ENCODE results near the gene IL1B.

The IL1B gene

DNA sequence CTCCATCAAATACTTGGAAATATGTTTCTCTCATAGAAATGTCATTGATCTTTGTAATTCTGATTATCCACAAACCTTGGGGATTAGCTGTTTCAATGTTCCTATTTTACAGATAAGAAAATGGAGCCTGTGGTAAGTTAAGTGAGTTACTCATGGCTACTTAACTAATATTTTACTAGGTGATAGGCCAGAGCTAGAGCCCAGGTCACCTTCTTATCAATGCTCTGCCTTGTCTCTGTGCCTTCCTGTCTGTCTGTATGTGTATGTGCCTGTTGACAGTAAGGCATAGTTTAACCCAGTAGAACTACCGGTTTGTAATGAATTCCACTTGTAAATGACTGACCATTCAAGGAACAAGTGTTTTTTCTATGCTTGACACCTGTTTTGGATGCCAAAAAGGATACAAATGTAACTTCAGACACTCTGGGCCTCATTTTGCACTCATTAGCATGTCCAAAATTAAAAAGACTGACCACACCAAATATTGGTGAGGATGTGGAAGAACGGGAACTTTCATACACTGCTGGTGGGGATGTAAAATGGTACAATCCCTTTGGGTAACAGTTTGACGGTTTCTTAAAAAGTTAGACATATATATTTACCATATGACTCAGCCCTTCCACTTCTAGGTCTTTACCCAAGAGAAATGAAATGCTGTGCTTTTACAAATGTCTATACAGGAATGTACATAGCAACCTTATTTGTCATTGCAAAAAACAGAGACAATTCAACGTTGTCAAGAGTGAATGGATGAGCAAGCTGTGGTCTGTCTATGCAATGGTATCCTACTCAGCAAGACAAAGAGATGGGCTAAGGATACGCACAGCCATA, 32.7 kb downstream of the IL1B start:
- DNase-seq = peak; percentile 97

DNA sequence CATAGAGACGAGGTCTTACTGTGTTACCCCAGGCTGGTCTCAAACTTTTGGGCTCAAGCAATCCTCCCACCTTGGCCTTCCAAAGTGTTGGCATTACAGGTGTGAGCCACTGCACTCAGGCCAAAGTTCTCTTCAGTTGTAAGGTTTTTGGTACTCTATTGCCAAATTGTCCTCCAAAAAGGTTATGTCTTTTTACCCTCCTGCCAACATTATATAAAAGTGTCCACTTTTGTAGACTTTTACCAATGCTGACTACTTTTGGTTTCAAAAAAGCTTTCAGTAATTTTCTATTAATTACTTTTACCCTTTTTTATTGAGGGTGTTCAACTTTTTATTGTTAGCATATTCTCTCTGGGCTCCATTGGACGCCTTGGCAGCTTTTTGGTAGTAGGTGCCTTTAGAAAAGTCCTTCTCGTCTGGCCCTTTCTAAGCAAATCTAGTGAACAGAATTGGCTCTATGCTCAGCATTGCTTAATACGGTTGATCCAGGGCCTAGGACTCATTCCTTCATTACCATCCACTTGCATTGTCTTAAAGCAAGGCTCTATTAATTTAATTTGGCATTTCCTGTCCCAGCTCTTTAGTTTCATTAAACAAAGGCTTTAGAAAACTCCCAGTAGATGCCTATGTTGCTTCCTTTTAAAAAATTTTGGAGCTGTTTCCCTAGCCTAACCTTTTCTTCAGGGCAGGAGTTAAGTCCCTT, 35.5 kb downstream of the IL1B start:
- no peak for DNase-seq

DNA sequence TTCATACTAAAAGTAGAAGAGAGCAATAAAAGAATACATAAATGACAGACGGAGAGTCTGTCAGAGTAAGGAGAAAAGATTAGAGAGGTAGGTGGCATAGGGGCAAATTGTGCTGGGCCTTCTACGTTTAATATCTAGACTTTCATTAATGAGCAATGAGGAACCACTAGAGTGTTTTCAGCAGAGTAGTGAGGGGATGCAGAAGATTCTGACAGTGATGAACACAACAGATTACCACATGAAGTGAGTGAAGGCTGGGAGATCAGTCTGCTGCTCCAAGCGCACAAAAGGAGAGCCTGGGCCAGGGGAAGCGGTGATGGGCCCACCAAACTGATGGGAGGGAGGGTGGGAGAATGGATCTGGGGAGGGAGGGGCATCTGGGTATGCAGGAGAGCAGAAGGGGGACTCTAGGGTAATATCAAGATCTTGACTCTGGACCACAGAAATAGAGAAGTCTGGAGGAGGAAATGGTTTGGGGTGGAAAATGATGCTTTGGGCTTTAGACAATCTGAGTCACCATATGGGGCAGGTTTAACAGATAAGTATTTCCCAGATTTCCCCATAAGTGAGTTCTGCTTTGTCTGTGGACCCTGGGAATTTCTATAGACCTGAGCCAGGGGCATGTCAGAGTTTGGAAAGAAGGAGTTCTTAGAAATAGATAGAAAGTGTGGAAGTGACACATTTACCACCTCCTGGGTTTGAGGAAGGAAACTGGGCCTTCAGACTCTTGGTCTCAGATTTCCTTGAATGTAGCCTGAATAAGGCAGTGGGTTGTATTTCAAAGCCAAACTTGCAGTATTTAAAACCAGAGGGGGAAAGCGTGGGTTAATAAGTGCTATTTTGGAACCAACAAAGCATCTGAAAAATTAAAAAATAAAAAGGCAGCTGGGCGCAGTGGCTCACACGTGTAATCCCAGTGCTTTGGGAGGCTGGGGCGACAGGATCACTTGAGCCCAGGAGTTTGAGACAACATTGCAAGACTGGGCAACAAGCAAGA, 37.3 kb downstream of the IL1B start:
- no peak for DNase-seq

DNA sequence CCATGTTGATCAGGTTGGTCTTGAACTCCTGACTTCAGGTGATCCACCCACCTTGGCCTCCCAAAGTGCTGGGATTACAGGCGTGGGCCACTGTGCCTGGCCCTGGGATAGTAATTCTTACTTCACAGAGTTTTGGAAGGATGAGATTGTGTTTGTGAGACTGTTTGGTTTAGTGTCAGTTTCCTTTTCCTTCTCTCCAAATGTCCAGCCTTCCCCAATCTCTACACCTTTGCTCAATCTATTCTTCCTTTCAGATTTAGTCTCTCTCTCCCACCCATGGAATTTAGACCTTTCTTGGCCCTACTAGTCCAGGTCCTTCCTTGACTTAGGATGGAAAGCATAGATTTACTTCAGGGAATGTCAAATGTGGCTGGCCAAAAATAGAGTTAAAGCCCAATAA, 40.1 kb downstream of the IL1B start:
- DNase-seq = no peak

DNA sequence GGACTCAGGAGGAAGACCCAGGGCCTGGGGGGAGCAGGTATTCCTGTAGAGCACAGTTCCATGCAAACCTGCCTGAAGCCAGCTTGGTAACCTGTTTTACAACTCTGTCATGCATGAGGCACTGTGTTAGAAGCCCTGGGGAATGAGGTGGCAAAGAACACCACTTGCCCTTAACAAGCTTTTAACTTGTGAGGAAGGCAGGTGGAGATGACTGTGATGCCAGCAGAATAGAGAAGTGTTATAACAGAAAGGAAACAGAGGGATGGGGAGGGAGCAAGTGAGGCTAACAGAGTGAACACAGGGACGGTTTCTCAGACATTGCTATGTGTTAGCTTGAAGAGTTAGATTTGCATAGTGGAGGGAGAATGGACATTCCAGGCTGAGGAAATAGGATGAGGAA, 40.8 kb downstream of the IL1B start:
- no peak for DNase-seq

DNA sequence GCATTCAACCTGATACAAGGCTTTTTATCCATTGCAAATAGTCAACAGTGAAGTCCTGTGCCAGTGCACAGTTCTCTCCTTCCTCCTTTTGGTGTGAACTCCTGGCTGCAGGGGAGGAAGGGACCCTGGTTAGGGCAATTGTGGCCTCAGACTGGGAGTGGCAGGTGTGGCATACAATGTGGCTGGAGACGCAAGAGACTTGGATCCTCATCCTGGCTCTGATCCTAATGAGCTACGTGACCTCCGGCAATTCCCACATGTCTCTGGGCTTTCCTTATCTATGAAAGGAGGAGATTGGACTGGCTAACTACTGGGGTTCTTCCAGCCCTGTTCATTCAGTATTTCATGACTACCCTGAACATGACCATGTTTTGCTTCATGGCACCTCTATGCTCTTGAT, 41.7 kb downstream of the IL1B start:
- DNase-seq = no peak

DNA sequence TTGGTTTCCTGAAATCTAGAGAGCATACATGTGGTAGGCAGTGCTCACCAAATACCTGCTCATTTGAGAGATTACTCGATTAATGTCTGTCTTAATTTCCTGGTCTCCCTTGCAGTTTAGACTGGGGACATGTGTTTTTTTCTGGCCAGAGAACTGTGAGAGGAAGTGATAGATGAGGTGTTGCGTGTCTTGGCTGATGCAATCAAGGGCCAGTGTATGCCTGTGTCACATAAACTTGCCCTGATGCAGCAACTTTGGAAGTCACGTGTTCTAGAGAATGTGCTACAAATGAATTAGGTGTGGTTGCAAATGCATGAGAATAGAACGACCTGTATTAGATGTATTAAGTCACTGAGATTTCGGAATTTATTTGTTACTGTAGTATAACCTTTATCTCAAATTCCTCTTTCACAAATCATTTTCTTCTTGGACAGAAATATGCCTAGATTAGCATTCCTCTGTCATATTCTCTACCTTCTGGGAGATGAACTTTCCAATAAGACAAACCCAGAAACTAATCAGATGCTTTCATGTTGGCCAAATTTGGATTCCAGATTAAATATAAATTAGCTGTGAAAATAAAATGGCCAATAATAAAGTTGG, 42.3 kb downstream of the IL1B start:
- DNase-seq = peak; percentile 73

DNA sequence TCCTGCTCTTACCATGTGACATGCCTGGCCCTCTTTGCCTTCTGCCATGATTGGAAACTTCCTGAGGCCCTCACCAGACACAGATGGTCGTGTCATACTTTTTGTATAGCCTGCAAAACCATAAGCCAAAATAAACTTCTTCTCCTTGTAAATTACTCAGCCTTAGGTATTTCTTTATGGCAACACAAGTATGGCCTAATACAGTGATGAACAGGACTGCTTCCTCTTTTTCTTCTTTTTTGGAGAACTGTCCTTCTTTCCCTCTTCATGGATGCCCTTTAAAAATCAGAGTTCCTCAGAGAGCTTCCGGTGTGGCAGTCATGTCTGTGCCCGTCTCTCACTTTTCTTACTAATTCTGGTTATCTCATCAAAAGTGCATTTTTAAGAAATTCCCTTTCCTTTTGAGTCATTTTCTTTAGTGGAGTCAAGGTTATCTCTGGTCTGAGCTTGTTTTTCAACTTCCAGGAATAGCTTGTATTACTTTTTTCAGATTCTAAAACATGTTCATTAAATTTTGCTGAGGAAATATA, 43.1 kb downstream of the IL1B start:
- no peak for DNase-seq

DNA sequence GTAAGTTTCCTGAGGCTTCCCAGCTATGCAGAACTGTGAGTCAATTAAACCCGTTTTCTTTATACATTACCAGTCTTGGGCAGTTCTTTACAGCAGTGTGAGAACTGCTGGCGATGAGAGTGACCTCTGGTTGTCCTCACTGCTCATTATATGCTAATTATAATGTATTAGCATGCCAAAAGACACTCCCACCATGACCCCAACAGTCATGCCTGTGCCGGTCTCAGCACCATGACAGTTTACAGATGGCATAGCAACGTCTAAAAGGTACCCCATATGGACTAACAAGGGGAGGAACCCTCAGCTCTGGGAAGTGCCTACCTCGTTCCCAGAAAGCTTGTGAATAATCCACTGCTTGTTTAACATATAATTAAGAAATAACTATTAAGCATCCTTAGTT, 44.2 kb downstream of the IL1B start:
- DNase-seq = no peak

DNA sequence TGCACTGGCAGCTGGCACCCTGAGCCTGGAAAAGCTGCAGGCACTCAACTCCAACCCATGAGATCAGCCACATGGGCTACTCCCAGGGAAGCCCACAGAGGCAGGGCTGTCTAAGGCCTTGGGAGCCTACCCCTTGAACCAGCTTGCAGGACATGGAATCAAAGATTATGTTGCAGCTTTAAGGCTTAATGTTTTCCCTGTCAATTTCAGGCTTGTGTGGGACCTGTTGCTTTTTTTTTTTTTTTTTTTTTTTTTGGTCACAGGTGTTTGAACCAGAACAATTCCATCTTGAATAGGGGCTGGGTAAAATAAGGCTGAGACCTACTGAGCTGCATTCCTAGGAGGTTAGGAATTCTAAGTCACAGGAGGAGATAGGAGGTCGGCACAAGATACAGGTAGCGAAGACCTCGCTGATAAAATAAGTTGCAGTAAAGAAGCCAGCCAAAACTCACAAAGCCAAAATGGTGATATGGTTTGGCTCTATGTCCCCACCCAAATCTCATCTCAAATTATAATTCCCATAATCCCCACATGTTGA, 44.8 kb downstream of the IL1B start:
- no peak for DNase-seq

DNA sequence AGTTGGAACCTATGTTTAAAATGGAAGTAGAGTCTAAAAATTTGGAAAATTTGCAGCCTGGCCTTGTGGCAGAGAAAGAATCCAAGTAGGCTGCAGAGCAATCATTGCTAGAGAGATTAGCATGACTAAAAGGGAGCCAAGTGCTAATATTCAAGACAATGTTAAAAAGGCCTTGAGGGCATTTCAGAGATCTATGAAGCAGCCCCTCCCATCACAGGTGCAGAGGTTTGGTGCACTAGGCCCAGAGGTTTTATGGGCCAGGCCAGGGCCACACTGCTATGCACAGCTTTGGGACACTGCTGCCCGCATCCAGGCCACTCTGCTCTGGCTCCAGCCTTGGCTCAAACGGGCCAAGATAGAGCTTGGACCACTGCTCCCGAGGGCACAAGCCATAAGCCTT, 45.6 kb downstream of the IL1B start:
- no peak for DNase-seq

DNA sequence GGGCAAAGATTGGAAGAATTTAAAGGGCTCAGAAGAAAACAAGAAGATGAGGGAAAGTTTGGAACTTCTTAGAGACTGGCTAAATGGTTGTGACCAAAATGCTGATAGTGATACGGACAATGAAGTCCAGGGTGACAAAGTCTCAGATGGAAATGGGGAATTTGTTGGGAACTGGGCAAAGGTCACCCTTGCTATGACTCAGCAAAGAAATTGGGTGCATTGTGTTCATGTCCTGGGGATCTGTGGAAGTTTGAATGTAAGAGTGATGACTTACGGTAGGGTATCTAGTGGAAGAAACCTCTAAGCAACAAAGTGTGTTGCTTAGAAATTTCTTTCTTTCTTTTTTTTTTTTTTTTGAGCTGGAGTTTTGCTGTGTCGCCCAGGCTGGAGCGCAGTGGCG, 46.3 kb downstream of the IL1B start:
- no peak for DNase-seq

DNA sequence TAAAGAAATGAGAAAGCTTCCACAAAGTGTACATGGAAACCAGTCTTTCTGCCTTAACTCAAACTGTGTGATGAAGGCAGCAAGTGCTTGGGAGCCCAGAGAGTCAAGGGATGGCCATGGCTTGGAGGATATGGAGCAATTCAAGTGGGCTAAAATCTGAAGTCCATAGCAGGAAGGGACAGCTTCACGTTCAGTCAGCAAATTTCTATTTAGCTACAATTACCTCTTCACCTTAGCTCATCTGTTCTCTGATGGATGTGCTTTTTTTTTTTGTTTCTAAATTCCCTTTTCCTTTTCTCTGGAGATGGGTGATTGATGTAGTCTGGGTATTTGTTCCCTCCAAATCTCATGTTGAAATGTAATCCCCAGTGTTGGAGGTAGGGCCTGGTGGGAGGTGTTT, 47.4 kb downstream of the IL1B start:
- no peak for DNase-seq

DNA sequence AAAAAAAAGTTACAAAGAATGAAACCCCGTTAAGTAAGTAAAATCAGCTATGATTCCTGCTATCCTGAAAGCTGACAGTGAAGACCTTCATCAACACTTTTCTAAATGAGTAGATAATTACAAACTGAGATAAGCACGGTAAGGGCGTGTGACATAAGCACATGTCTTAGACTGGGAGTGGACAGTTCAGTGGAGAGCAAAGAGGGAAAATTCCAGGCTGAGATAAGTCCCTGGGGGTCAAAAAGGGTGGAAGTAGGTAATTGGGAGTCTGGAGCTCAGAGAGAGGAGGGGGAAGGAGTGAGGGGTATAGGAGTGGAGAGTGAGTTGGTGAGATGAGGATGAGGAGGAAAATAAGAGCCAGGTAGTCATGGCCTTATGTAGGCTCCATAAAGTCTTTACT, 47.9 kb downstream of the IL1B start:
- no peak for DNase-seq

DNA sequence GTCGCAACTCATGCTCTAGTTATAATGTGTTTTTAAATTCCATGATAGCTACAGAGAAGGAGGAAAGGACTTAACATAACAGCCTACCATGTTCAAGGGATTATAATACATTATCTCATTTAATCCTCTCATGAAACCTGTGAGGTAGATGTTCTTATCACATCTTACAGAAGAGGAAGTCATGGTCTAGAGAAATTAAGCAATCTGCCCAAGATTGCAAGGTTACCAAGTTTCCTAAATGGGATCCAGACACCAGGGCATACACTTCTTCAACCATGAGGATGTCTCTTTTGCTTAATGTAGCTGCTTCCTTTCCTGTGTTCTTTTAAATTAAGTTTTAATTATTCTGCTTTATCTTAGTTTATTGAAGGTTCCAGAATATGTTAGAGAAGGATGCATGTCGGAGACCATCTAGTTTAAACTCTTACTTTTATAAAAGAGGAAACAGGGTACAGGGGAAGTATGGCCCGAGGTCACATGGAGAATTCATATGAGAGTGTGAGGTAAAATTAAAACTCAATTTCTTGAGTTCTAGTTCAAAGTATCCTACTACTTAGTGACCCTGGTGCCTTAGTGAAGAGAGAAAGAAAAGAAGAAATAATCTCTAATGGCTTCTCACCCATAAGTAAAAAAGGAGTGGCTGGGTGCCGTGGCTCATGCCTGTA, 48.7 kb downstream of the IL1B start:
- no peak for DNase-seq

DNA sequence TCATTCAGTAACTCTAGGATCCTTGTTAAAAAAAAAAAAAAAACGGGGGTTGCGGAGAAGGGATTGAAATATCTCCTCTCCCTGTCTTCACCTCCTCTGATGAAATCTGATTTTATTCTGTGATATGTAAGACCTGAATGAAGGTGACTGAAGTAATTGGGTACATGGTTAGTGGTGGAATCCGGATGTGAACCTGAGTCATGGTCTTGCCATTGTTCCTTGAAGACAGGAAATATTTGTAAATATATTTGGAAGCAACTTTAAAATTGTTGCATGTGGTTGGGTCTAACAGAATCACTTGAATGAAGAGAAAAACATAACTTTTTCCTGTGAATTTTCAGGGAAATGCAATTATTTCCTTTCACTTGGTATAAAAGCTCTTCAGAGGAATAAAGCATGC, 49.3 kb downstream of the IL1B start:
- DNase-seq = no peak

DNA sequence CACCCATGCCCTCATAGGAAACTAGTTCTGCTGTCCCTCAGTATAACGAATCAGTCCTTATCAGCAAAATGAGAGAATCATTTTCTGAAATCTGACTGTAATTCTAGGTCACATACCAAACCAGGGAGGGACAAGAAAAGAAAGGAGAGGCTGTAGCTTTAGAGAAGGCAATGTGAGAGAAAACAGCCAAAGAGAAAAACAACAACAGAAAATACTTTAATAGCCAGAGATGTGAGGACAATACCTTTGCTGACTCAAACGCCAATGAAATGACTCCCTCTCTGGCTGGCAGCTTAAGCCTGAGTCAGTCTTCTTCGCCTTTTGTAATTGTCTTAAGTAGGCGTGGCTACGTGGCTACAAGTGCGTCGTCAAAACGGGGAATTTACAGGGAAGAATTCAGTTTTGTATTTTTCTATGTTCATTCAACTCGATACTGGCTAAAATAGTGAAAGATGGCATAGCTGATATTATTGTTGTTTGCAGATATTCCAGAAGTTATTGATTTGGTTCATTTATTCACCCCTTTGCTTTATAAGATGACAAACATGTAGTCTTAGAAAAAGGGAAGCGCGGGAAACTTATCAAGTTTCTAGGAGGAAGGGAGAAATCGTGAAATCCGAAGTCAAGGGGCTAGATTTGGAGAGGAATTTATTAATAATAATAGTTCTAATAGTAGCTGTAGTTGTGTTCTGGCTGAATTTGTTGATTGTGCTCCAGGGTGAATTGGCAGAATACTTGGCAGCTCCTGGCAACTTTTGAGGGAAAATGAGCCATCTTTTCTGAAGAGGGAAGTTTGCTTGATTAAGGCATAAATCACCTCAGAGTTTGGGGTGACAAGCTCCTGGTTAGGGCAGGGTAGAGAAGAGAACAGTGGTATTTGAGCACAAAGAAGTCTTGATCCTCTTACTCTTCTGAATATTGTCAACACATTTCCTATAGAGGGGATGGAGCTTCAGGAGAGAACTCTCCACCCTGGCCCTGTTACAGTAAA, 52.1 kb downstream of the IL1B start, which contains the start of gene IL1A:
Gene IL1A (minus strand): TSS at position 295 of the 991 bp plus-strand sequence. CDS start 723 bp downstream, outside the sequence.
- peak; percentile 28 for DNase-seq

DNA sequence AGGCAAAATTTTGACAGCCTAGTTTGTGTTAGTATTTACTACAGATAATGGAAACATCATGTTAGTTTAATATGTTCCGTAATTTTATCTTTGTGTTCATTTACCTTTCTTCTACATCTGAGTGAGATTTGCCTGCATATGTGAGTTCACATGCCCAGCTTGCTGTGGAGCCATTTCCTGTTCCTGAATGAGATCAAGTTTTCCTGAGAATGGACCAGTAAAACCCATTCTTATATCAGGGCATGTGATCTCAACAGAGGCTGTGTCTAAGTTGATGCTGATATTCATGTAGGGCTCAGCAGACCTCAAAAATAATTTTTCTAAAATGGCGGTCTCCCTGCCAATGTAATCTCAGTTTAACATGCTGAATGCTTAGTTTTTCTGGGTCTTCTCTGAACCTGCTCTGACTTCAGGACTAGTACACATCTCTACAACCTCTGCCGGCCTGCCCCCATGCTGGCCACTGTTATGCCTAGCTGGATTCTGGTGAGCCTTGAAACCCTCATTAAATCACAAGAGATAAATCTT, 53.3 kb downstream of the IL1B start:
- DNase-seq = no peak

DNA sequence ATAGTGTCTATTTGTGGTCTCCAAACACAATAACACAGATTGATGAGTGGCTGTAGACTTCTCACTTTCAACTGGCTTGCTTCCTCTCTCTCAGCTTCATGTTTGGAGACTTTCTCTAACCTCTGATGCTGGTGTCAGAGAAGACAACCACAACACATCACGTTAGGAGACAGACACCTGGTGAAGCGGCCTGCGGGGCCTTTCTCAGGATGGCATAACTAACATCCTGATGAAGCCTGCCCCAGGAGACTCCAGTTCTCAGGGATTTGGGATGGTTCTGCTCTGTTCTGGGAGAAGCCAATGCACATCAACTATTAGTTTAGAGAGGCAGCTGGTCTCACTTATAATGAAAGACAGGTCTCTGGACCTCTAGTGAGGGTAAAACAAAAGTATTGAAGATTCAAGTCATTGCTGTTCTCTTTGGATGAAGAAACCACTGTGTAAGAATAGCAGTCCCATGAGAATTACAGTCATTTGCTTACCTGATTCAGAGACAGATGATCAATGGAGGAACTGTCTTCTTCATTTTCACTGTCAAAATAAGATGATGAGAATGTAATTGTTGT, 54.3 kb downstream of the IL1B start:
- DNase-seq = no peak

Measured in fibroblast of skin of scalp (primary cell).